ENCODE results near the gene DEFB132. TPM values are rescaled to one million over a fixed set of nuclear protein-coding genes. Genes with fewer than 3 reads are reported as not detected.

DEFB132 gene
- total and polyA plus RNA-seq, 9 of the 15 experiments (the other 6 are each of a cell fraction or from before 2014, with no cell fraction given) = not detected

- ChIA-PET CTCF (ENCODE audit: low intra/inter-chr PET ratio) (no interaction called here), POLR2A (no interaction called here)
- no peaks in the 10 kb centered on the region for H3K9me3 ChIP-seq (replicated peaks; ENCODE audit: control insufficient read depth, insufficient read depth, low read depth, low read length)
- no peaks in the 10 kb centered on the region for H3K9me1 ChIP-seq (ENCODE audit: control insufficient read depth, insufficient read depth, low read length)
- BruUV-seq (replicated peaks) = no TSS peak
- H3K9ac ChIP-seq (ENCODE audit: insufficient read depth in 1 of 2, low read depth in 2 of 2, low read length in 2 of 2) = no peak overlapping the region
- DNase-seq (ENCODE audit: extremely low read depth in 1 of 4, low spot score in 3 of 4) (no peak), FAIRE-seq (no peak), ATAC-seq (no peak)
- in situ Hi-C loops (cut with MboI) (no loop called here), intact Hi-C loops (cut with micrococcal nuclease) (no loop called here)
- H4K20me1 ChIP-seq (replicated peaks; ENCODE audit: control insufficient read depth, insufficient read depth, low read length) = no peaks in the 10 kb centered on the region
- no peak overlapping the region for H3K27ac ChIP-seq (ENCODE audit: extremely low read depth, low read depth, low read length)
- H3K4me3 ChIP-seq = no peak overlapping the region
- no peaks in the 10 kb centered on the region for H3K27me3 ChIP-seq (ENCODE audit: control insufficient read depth in 2 of 2, insufficient read depth in 2 of 2, low read length in 2 of 2)
- no peak overlapping the region for H2AFZ ChIP-seq (ENCODE audit: low read depth, low read length)
- peaks cover 50% of the 10 kb centered on the region; the same call in 2 of the 3 replicates for H3K36me3 ChIP-seq (ENCODE audit: control insufficient read depth, insufficient read depth, low read length)
- 96% methylated on average over 5 of the region's 5 CpGs for WGBS (ENCODE audit: insufficient coverage, low coverage, missing lambda C conversion rate)
- no peaks in the 10 kb centered on the region for H3K4me1 ChIP-seq (replicated peaks in 1 of 2; ENCODE audit: control insufficient read depth in 2 of 2, insufficient read depth in 2 of 2, low read length in 2 of 2)
- no peak overlapping the region for H3K4me2 ChIP-seq (ENCODE audit: insufficient read depth, low read length)
- no peaks in the 10 kb centered on the region for H3K79me2 ChIP-seq (ENCODE audit: control insufficient read depth, insufficient read depth, low read length)
- TF ChIP-seq HMG20A (CRISPR knock-in tag; conservative IDR thresholded peaks at IDR 0.05) (no peak), ZNF830 (CRISPR knock-in tag; IDR thresholded peaks at IDR 0.05) (no peak), RBFOX2 (IDR thresholded peaks at IDR 0.05; ENCODE audit: low read depth, low read length) (no peak), PBX2 (CRISPR knock-in tag; IDR thresholded peaks at IDR 0.05; ENCODE audit: low read depth) (no peak), PBX2 (tag; conservative IDR thresholded peaks at IDR 0.05; ENCODE audit: low read depth) (no peak), YBX1 (IDR thresholded peaks at IDR 0.05) (no peak), HES1 (IDR thresholded peaks at IDR 0.05; ENCODE audit: low read depth) (no peak), HNRNPLL (IDR thresholded peaks at IDR 0.05; ENCODE audit: low read depth, low read length, poor library complexity, severe bottlenecking) (no peak), ZNF318 (IDR thresholded peaks at IDR 0.05; ENCODE audit: borderline replicate concordance in 1 of 2, low read depth in 1 of 2) (no peak), NR0B1 (IDR thresholded peaks at IDR 0.05; ENCODE audit: partially characterized antibody) (no peak)
These were observed 20.7 kb downstream of the DEFB132 start for GRCh38 chr20:278181-278580.
